ENCODE results near the gene OR4F6.
A peak's percentile ranks its signal among the peaks of the same experiment; 100 is the strongest.
"Not testable (repeated sequence)": the region's sequence is repeated elsewhere in the genome, so short reads cannot be mapped to it uniquely, and the experiment has no call there.

Gene OR4F6, protein sequence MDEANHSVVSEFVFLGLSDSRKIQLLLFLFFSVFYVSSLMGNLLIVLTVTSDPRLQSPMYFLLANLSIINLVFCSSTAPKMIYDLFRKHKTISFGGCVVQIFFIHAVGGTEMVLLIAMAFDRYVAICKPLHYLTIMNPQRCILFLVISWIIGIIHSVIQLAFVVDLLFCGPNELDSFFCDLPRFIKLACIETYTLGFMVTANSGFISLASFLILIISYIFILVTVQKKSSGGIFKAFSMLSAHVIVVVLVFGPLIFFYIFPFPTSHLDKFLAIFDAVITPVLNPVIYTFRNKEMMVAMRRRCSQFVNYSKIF

GRCh38 chr15:101803209-101803608, at the start of gene OR4F6:
TSS of gene OR4F6 (plus strand) at chr15:101803509. CDS start at chr15:101805720, 2,211 bp downstream.
- DNase-seq: no peak

DNA sequence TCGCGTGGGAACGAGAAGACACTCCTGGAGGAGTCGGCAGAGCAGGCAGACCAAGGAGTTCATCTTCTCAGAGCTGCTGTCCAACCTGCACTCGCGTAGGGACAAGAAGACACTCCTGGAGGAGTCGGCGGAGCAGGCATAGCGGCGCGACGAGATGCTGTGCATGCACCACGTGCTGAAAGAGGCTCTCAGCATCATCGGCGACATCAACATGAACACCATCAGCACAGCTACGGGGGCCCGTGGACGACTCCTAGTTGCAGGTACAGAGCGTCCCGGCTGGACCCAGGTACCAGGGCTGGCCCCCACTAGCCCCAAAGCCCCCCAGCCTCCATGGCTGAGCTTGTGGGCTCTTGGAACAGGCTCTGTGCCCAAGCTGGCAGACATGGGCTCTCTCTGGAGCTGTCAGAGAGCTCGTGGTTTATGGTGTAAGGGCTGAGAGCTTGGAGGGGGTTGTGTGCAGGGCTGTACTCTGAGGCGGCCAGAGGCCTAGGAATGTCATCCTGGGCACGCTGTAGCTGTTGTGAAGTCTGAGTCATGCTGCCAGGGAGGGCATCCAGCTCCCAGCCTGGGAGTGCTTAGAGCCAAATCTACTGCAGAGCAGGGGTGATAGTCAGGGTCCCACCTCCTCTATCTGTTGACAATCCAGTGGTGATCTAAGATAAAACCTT, 38.5 kb upstream of the OR4F6 start:
- not testable (repeated sequence) for DNase-seq

GRCh38 chr15:101765340-101765671, 38.0 kb upstream of the OR4F6 start:
- DNase-seq: not testable (repeated sequence)

- no peak for DNase-seq
Observed at GRCh38 chr15:101765772-101766456, 37.4 kb upstream of the OR4F6 start.

DNA sequence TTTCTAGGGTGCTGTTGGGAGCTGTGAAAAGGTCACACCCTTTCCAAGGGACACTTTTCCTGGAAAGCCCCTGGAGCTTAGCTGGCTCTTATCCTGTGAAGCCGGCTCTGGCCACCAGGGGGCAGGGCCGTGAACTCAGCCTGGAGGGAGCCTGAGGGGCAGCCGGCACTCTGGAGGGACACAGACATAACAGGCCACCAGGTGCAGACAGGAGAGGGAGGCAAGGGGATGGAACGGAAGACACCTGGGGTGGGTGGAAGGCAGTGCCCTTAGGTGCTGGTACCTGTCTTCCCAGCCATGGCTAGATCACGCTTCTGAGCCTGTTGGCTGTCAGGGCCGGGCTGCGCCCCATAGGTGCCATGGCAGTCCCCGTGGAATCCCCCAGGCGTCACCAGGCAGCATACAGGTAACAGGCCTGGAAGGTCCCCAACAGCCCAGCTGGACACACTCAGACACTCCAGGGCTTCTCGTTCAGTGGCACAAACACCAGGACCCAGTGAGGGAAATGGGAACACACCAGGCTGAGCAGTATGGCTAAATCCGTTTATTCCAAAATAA, 36.1 kb upstream of the OR4F6 start:
- DNase-seq: not testable (repeated sequence)

- DNase-seq: no peak
Observed at GRCh38 chr15:101772921-101773320, 30.4 kb upstream of the OR4F6 start.

DNA sequence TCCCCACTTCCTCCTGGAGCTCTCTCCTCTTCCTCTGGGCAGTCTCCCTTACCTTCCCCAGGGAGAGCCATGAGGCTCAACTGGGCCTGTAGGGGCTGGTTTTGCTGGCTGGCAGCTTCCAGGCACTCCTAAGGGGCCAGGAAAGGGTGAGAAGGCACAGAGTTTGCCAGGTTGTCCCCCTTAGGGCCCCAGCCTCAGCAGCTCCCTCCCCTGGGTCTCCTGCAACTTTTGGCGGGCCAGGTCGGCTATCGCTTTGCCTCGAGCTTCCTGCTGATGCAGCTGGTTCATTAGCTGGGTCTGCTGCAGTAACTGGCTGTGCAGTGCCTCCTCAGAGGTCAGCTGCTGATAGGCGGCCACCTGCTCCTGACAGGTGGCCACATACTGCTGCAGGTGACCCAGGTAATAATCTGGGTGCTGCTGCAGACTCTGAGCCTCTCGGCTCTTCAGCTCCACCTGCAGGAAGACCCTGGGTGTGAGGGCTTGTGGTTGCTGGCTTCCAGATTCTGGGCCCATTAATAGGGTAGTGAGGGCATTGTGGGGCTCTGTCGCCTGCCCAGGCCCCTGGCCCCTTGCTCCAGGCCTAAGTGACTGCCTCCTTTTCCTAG, 29.7 kb upstream of the OR4F6 start:
- DNase-seq: peak; percentile 16

DNA sequence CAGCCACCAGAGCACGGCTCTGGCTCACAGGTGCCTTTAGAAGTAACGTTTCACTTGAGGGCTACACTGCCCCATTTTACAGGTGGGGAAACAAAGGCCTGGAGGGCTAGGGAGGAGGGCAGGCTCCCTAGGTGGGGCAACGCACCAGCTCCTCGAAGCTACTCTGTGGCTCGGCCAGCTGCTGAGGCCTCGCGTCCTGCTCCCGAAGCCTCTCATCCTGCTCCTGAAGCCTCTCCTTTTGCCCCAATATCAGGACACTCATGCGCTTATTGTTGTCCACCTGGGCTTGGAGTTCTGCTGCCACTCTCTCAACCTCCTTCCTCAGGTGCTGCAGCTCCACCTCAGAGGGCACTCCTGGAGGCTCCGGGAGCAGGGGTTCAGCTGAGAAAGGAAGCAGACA, 28.2 kb upstream of the OR4F6 start:
- no peak for DNase-seq

GRCh38 chr15:101778576-101778975, 24.7 kb upstream of the OR4F6 start:
- not testable (repeated sequence) for DNase-seq

DNA sequence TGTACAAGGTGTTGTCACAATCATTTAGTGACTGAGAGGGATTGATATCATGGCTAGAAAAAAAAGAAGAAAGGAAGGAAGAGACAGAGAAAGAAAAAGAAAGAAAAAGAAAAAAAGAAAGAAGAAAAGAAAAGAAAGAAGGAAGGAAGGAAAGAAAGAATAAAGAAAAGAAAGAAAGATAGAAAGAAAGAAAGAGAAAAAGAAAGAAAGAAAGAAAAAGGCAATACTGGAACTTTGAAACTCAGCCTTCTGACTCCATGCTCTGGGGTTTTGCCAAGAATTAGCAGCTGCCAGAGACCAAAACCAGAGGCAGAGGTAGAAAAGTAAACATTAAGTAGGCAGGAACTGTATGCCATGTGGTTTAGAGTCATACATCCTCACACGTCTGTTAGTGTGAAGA, 23.1 kb upstream of the OR4F6 start:
- DNase-seq: not testable (repeated sequence)

GRCh38 chr15:101781928-101782327, 21.4 kb upstream of the OR4F6 start:
- peak; percentile 5 for DNase-seq

GRCh38 chr15:101784644-101785043, 18.7 kb upstream of the OR4F6 start:
- no peak for DNase-seq

GRCh38 chr15:101786422-101786821, 16.9 kb upstream of the OR4F6 start:
- DNase-seq: not testable (repeated sequence)

- DNase-seq: not testable (repeated sequence)
Observed at GRCh38 chr15:101788001-101788400, 15.3 kb upstream of the OR4F6 start.

- not testable (repeated sequence) for DNase-seq
Observed at GRCh38 chr15:101788503-101789269, 14.6 kb upstream of the OR4F6 start.

DNA sequence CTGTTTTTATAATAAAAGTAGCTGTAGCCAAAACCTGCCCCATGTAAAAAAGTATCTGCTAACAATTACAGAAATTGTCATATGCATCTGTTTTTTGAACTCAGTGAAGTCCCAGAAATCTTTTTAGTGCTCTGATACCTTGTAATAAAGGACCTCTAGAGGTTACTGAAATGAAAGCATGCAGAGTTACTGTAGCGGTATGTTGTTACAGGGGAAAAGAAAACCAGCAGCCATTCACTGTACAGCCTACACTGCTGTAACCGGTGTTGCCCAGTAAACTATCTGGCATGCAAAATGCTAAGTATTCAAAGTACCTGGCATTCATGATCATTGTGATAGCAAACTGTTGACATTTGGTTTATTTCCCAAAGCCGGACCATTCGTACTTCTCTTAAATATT, 12.6 kb upstream of the OR4F6 start:
- not testable (repeated sequence) for DNase-seq

GRCh38 chr15:101793981-101794380, 9.3 kb upstream of the OR4F6 start:
- not testable (repeated sequence) for DNase-seq

DNA sequence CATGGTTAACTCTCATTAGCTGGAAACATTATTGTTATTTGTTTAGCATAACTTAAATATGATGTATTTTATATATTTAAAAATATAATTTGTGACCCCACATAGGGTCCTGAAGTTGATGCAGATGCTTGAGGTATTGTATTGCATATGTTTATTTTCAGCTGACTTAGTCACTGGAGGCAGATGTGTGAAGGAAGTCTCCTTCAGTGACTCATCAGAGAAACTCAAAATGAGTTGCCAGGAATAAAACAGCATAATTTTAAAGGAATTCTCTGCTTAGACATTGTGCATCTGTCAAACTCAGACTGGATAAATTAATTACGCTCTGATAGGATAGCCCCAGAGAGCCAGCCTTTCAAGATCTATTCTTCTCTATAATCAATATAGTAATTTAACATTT, 7.9 kb upstream of the OR4F6 start:
- DNase-seq: no peak

GRCh38 chr15:101799665-101800064, 3.6 kb upstream of the OR4F6 start:
- no peak for DNase-seq

DNA sequence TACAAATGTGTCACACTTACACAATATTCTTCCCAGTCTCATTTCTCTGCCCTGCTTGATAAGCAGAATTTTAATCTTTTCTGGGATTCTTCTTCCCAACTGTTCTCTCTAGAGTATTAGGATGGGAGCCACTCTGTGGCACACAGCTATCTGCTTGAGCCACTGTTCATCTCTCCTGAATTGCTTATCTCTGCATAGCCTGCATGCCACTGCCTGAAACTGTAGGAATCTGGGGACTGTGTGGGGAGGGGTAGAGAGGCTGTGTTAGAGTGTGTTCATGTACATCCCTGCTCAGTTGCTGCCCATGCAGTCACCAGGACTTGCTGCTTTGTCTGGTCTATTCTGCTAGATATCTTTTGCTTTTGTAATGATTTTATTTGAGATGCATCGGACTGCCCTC, 2.3 kb upstream of the OR4F6 start:
- no peak for DNase-seq

GRCh38 chr15:101803676-101804075, 367 bp downstream of the OR4F6 start:
- no peak for DNase-seq

DNA sequence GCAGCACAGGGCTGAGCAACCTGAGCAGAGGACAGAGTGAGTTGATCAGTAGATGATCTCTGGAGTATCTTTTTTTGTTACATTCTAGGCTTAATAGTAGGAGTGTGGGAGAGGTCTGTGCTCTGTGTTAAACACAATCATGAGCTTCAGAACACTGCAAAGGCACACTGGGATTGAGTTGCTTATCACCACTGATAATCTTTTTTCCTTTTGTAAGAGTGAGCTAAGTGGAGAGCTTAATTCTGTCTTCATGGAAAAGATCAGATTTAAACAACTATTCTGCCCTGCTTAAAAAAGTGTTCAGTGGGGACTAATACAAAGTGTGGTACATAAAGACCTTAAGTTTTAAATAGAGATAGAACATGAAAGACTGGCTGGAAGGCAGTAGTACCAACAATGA, 1.1 kb downstream of the OR4F6 start:
- no peak for DNase-seq
